Esophagus muscularis mucosa (tissue), 4 donors: ENCODE measurements around the gene NDUFA13. TPM values are rescaled to one million over a fixed set of nuclear protein-coding genes. Genes with fewer than 3 reads are reported as not detected.

Experiments used
- DNase-seq: peaks from one replicate; pipeline ENCODE4 v3.0.0-alpha.2; 2017; ENCODE audit errors: extremely low spot score
- H3K27ac ChIP-seq, 4 donors: fragments of 200-600 bp; sonication (generic); replicated peaks in 1 of 4; 1 replicate in 3 of 4; 2 replicates in 1 of 4; pipeline ENCODE4 v1.5.1; 2016 to 2019; ENCODE audit warnings: mild to moderate bottlenecking in 1 of 4
- H3K27me3 ChIP-seq, 4 donors: fragments of 200-600 bp; sonication (generic); one replicate each; pipeline versions ENCODE4 v1.5.1 to v1.6.0; 2016 to 2019
- H3K36me3 ChIP-seq, 4 donors: fragments of 200-600 bp; sonication (generic); one replicate each; pipeline ENCODE4 v1.5.1; 2016 to 2019
- H3K4me1 ChIP-seq, 4 donors: fragments of 200-600 bp; sonication (generic); one replicate each; pipeline ENCODE4 v1.5.1; 2016 to 2019
- H3K4me3 ChIP-seq, 4 donors: fragments of 200-600 bp; sonication (generic); 1 replicate in 2 of 4; 2 replicates in 2 of 4; pipeline ENCODE4 v1.5.1; 2016 to 2019; ENCODE audit warnings: mild to moderate bottlenecking in 4 of 4, moderate library complexity in 1 of 4
- H3K9me3 ChIP-seq, 4 donors: fragments of 200-600 bp; sonication (generic); 1 replicate in 3 of 4; 2 replicates in 1 of 4; pipeline ENCODE4 v1.5.1; 2016 to 2019
- CTCF ChIP-seq, 3 experiments: fragments of 200-600 bp in 2 of 3; fragments of 450-650 bp in 1 of 3; sonication (generic) in 2 of 3; IDR thresholded peaks; one replicate each; pipeline ENCODE4 v1.5.1; 2017 to 2019; ENCODE audit warnings: antibody characterized with exemption in 3 of 3, mild to moderate bottlenecking in 2 of 3, moderate library complexity in 1 of 3
- EP300 ChIP-seq: sonication (generic); formaldehyde crosslinking; IDR thresholded peaks from one replicate; pipeline ENCODE4 v1.6.1; 2017; ENCODE audit warnings: antibody characterized with exemption
- POLR2A ChIP-seq: fragments of 450-650 bp; IDR thresholded peaks from one replicate; pipeline ENCODE4 v1.6.1; 2017; ENCODE audit warnings: antibody characterized with exemption, moderate library complexity, mild to moderate bottlenecking, low read depth
- POLR2AphosphoS5 ChIP-seq, 2 donors: sonication (generic); formaldehyde crosslinking; IDR thresholded peaks; one replicate each; pipeline ENCODE4 v1.6.1; 2017; ENCODE audit warnings: antibody characterized with exemption in 2 of 2
- WGBS: methylation state at CpG from one replicate; pipeline ENCODE4 v1.1.5; 2018; 5-methylcytosine and 5-hydroxymethylcytosine counted together
- intact Hi-C: fragments of 100-400 bp; cut with DNase I; formaldehyde crosslinking; loops from one replicate; pipeline ENCODE4 v1.15.1; 2023
- total RNA-seq, 4 donors: library from RNA; depleted of rRNA; stranded (reverse); fragments of >200 nt; gene quantifications; one replicate each; pipeline versions ENCODE4 v1.1.0 to v1.2.1, GENCODE V29; 2016

NDUFA13 gene
- total RNA-seq, 4 donors from 2014 or later: 75.0 to 186 (median 141) TPM

- no peak overlapping the region for H3K27ac ChIP-seq
- H3K36me3 ChIP-seq: no peaks in the 10 kb centered on the region
- peaks cover 0 to 31% (median 0%) of the 10 kb centered on the region in 4 donors for H3K27me3 ChIP-seq
- no peaks in the 10 kb centered on the region for H3K9me3 ChIP-seq
- no peak for DNase-seq
- 64% methylated on average over 23 of the region's 34 CpGs for WGBS
- TF ChIP-seq CTCF (IDR thresholded peaks at IDR 0.05): peak; percentile 56 to 85 (median 59)
- no peak for TF ChIP-seq EP300
- intact Hi-C loops: no loop called here
- no peak overlapping the region for H3K4me3 ChIP-seq
- peaks cover 0 to 3% (median 0%) of the 10 kb centered on the region in 4 donors for H3K4me1 ChIP-seq
Observed at GRCh38 chr19:19554074-19555023, 38.3 kb downstream of the NDUFA13 start.

GRCh38 chr19:19558055-19558454 lies 42.0 kb downstream of the NDUFA13 start:
- intact Hi-C loops: no loop called here
- 82% methylated on average over 12 of the region's 15 CpGs for WGBS
- no peak overlapping the region for H3K27ac ChIP-seq
- H3K36me3 ChIP-seq: no peaks in the 10 kb centered on the region
- no peak for DNase-seq
- H3K4me1 ChIP-seq: peaks cover 0 to 3% (median 0%) of the 10 kb centered on the region in 4 donors
- TF ChIP-seq POLR2A: no peak
- no peak for TF ChIP-seq POLR2AphosphoS5 (IDR thresholded peaks at IDR 0.05)
- TF ChIP-seq CTCF (IDR thresholded peaks at IDR 0.05): no peak
- TF ChIP-seq EP300: no peak
- no peaks in the 10 kb centered on the region for H3K9me3 ChIP-seq
- H3K27me3 ChIP-seq: peaks cover 0 to 16% (median 0%) of the 10 kb centered on the region in 4 donors
- no peak overlapping the region for H3K4me3 ChIP-seq

GRCh38 chr19:19558636-19559035 lies 42.6 kb downstream of the NDUFA13 start:
- no peaks in the 10 kb centered on the region for H3K36me3 ChIP-seq
- DNase-seq: no peak
- H3K9me3 ChIP-seq: no peaks in the 10 kb centered on the region
- 94% methylated on average over 12 of the region's 16 CpGs for WGBS
- no peak overlapping the region for H3K27ac ChIP-seq
- peaks cover 0 to 3% (median 0%) of the 10 kb centered on the region in 4 donors for H3K4me1 ChIP-seq
- intact Hi-C loops: no loop called here
- H3K27me3 ChIP-seq: peaks cover 0 to 15% (median 0%) of the 10 kb centered on the region in 4 donors
- TF ChIP-seq POLR2AphosphoS5 (IDR thresholded peaks at IDR 0.05): no peak
- no peak for TF ChIP-seq EP300
- TF ChIP-seq CTCF (IDR thresholded peaks at IDR 0.05): no peak
- no peak for TF ChIP-seq POLR2A
- no peak overlapping the region for H3K4me3 ChIP-seq

GRCh38 chr19:19559931-19560330 lies 43.9 kb downstream of the NDUFA13 start:
- DNase-seq: no peak
- TF ChIP-seq EP300: no peak
- no peak for TF ChIP-seq CTCF (IDR thresholded peaks at IDR 0.05)
- no peak for TF ChIP-seq POLR2AphosphoS5 (IDR thresholded peaks at IDR 0.05)
- TF ChIP-seq POLR2A: no peak
- no peak overlapping the region for H3K4me3 ChIP-seq
- no peaks in the 10 kb centered on the region for H3K4me1 ChIP-seq
- 57% methylated on average over 3 of the region's 4 CpGs for whole genome bisulfite sequencing
- peaks cover 0 to 2% (median 0%) of the 10 kb centered on the region in 4 donors for H3K27me3 ChIP-seq
- no peaks in the 10 kb centered on the region for H3K36me3 ChIP-seq
- no peak overlapping the region for H3K27ac ChIP-seq
- intact Hi-C loops: no loop called here
- no peaks in the 10 kb centered on the region for H3K9me3 ChIP-seq
